Measurements from ENCODE around the gene SLC25A38. TPM values are rescaled to one million over a fixed set of nuclear protein-coding genes. Genes with fewer than 3 reads are reported as not detected.
"Not testable (repeated sequence)": the region's sequence is repeated elsewhere in the genome, so short reads cannot be mapped to it uniquely, and the experiment has no call there.

Gene SLC25A38
- total RNA-seq, 1 donor from 2014 or later = 25.6 TPM

GRCh38 chr3:39349080-39349479 lies 34.1 kb upstream of the SLC25A38 start:
- H3K27ac Mint-ChIP-seq = no peak overlapping the region
- H3K36me3 Mint-ChIP-seq = no peaks in the 10 kb centered on the region

GRCh38 chr3:39350714-39351113 lies 32.5 kb upstream of the SLC25A38 start:
- Mint-ChIP-seq H3K36me3 (no peaks in the 10 kb centered on the region), H3K27me3 (ENCODE audit: low read depth) (peaks cover 11% of the 10 kb centered on the region), H3K4me3 (no peak overlapping the region), H3K9me3 (peaks cover 5% of the 10 kb centered on the region), H3K27ac (no peak overlapping the region), H3K4me1 (peaks cover 21% of the 10 kb centered on the region)
- DNase-seq (ENCODE audit: low spot score in 2 of 2, unreplicated experiment in 2 of 2) = no peak
- TF ChIP-seq CTCF (IDR thresholded peaks at IDR 0.05; ENCODE audit: unreplicated experiment) = no peak

More at GRCh38 chr3:39349080-39349479, 34.1 kb upstream of the SLC25A38 start:
- Mint-ChIP-seq H3K4me3 (no peak overlapping the region), H3K4me1 (peaks cover 21% of the 10 kb centered on the region), H3K27me3 (ENCODE audit: low read depth) (peaks cover 7% of the 10 kb centered on the region), H3K9me3 (peaks cover 5% of the 10 kb centered on the region)
- TF ChIP-seq CTCF (IDR thresholded peaks at IDR 0.05; ENCODE audit: unreplicated experiment) = no peak
- DNase-seq (ENCODE audit: low spot score in 2 of 2, unreplicated experiment in 2 of 2) = no peak

GRCh38 chr3:39351134-39351533 lies 32.0 kb upstream of the SLC25A38 start:
- H3K27ac Mint-ChIP-seq; DNase-seq (ENCODE audit: low spot score in 2 of 2, unreplicated experiment in 2 of 2); H3K9me3 Mint-ChIP-seq; H3K4me3 Mint-ChIP-seq; H3K36me3 Mint-ChIP-seq: not testable (repeated sequence)
- Mint-ChIP-seq H3K27me3 (ENCODE audit: low read depth) (peaks cover 14% of the 10 kb centered on the region), H3K4me1 (peaks cover 21% of the 10 kb centered on the region)

GRCh38 chr3:39353168-39353927 lies 29.8 kb upstream of the SLC25A38 start:
- H3K27ac Mint-ChIP-seq; H3K4me3 Mint-ChIP-seq; H3K4me1 Mint-ChIP-seq; H3K36me3 Mint-ChIP-seq; DNase-seq (ENCODE audit: low spot score in 2 of 2, unreplicated experiment in 2 of 2); H3K9me3 Mint-ChIP-seq: not testable (repeated sequence)
- peaks cover 26% of the 10 kb centered on the region for H3K27me3 Mint-ChIP-seq (ENCODE audit: low read depth)

- H3K27me3 Mint-ChIP-seq (ENCODE audit: low read depth) = peaks cover 35% of the 10 kb centered on the region
- DNase-seq (ENCODE audit: low spot score in 2 of 2, unreplicated experiment in 2 of 2) = no peak
- H3K9me3 Mint-ChIP-seq = peaks cover 3% of the 10 kb centered on the region
- H3K27ac Mint-ChIP-seq = no peak overlapping the region
- no peak overlapping the region for H3K4me3 Mint-ChIP-seq
- no peak for TF ChIP-seq CTCF (IDR thresholded peaks at IDR 0.05; ENCODE audit: unreplicated experiment)
- peaks cover 4% of the 10 kb centered on the region for H3K4me1 Mint-ChIP-seq
- no peaks in the 10 kb centered on the region for H3K36me3 Mint-ChIP-seq
These were observed 24.8 kb upstream of the SLC25A38 start for GRCh38 chr3:39358333-39358732.

GRCh38 chr3:39361252-39361927 lies 21.8 kb upstream of the SLC25A38 start:
- H3K4me1 Mint-ChIP-seq = no peaks in the 10 kb centered on the region
- peaks cover 36% of the 10 kb centered on the region for H3K27me3 Mint-ChIP-seq (ENCODE audit: low read depth)
- H3K27ac Mint-ChIP-seq = no peak overlapping the region
- H3K9me3 Mint-ChIP-seq = peaks cover 12% of the 10 kb centered on the region
- DNase-seq (ENCODE audit: low spot score in 2 of 2, unreplicated experiment in 2 of 2) = no peak
- no peaks in the 10 kb centered on the region for H3K36me3 Mint-ChIP-seq
- no peak for TF ChIP-seq CTCF (IDR thresholded peaks at IDR 0.05; ENCODE audit: unreplicated experiment)
- H3K4me3 Mint-ChIP-seq = no peak overlapping the region
